ENCODE measurements around the gene FHL2.

DNA sequence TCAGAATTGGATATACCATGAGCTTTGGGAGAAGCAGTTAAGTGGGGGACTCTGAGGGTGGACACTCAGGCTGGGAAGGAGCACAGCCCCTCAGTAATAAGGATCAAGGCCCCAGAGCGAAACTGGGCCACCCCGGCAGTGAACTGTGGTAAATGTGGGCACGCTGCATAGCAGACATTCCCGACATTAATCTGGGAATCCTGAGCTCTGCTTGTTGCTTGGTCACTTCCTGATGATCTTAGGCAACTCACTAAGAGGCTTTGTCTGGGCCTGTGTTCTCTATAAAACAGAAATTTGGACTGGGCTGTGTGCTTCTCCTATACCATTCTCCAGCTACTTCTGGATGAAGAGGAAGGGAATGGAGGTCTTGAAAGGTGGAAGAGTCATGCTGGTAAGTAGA lies 74.1 kb downstream of the FHL2 start:
- no peak for TF ChIP-seq POLR2AphosphoS5 (IDR thresholded peaks at IDR 0.05; ENCODE audit: low read depth, low read length)
- TF ChIP-seq SIN3A (IDR thresholded peaks at IDR 0.05; ENCODE audit: borderline replicate concordance, insufficient read depth, low read length): no peak
- TF ChIP-seq TAF1 (IDR thresholded peaks at IDR 0.05; ENCODE audit: borderline replicate concordance, insufficient read depth, low read length): no peak
- TF ChIP-seq, protein P1, sequence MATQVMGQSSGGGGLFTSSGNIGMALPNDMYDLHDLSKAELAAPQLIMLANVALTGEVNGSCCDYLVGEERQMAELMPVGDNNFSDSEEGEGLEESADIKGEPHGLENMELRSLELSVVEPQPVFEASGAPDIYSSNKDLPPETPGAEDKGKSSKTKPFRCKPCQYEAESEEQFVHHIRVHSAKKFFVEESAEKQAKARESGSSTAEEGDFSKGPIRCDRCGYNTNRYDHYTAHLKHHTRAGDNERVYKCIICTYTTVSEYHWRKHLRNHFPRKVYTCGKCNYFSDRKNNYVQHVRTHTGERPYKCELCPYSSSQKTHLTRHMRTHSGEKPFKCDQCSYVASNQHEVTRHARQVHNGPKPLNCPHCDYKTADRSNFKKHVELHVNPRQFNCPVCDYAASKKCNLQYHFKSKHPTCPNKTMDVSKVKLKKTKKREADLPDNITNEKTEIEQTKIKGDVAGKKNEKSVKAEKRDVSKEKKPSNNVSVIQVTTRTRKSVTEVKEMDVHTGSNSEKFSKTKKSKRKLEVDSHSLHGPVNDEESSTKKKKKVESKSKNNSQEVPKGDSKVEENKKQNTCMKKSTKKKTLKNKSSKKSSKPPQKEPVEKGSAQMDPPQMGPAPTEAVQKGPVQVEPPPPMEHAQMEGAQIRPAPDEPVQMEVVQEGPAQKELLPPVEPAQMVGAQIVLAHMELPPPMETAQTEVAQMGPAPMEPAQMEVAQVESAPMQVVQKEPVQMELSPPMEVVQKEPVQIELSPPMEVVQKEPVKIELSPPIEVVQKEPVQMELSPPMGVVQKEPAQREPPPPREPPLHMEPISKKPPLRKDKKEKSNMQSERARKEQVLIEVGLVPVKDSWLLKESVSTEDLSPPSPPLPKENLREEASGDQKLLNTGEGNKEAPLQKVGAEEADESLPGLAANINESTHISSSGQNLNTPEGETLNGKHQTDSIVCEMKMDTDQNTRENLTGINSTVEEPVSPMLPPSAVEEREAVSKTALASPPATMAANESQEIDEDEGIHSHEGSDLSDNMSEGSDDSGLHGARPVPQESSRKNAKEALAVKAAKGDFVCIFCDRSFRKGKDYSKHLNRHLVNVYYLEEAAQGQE (IDR thresholded peaks at IDR 0.05; ENCODE audit: insufficient read depth in 1 of 2, low read depth in 2 of 2, low read length in 2 of 2): no peak
- TF ChIP-seq FOXP2 (optimal IDR thresholded peaks at IDR 0.05; ENCODE audit: borderline replicate concordance, extremely low read depth, extremely low read length, insufficient read depth): no peak

All from PFSK-1 (cell line).